Measurements from ENCODE around the gene QTRT2. TPM values are rescaled to one million over a fixed set of nuclear protein-coding genes. Genes with fewer than 3 reads are reported as not detected.

The QTRT2 gene
- total RNA-seq, 1 donor from 2014 or later, result 22.2 TPM

DNA sequence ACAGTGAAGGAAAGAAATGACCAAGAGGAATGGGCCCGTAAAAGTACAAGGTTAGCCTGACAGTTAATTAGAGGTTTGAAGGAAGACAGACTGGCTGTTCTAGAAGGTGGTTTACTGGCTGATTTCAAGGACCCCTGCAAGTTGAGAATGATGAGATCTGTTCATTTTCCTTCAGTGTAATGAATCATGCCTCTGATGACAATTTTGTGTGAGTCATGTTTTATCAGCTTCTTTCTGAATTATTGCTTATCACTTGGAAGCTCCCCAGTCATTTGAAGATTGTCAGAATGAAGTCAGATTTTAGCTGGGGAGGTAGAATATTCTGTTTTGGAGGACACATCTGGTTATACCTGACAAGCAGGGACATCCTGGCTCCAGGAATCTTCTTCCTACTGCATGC lies 71.7 kb downstream of the QTRT2 start:
- TF ChIP-seq CTCF (IDR thresholded peaks at IDR 0.05), result no peak
- no peaks in the 10 kb centered on the region for H3K4me1 ChIP-seq
- H3K27me3 ChIP-seq (ENCODE audit: low read depth), result no peaks in the 10 kb centered on the region
- no peaks in the 10 kb centered on the region for H3K36me3 ChIP-seq
- intact Hi-C loops (cut with DNase I), result no loop called here
- no peak overlapping the region for H3K4me3 ChIP-seq
- H3K9me3 ChIP-seq, result no peaks in the 10 kb centered on the region
- no peak for DNase-seq
- no peak overlapping the region for H3K27ac ChIP-seq
- no peak for ATAC-seq

- no peaks in the 10 kb centered on the region for H3K4me1 ChIP-seq
- no peaks in the 10 kb centered on the region for H3K9me3 ChIP-seq
- no peaks in the 10 kb centered on the region for H3K27me3 ChIP-seq (ENCODE audit: low read depth)
- H3K27ac ChIP-seq, result no peak overlapping the region
- no peaks in the 10 kb centered on the region for H3K36me3 ChIP-seq
- intact Hi-C loops (cut with DNase I), result no loop called here
- no peak for DNase-seq
- no peak for TF ChIP-seq CTCF (IDR thresholded peaks at IDR 0.05)
- H3K4me3 ChIP-seq, result no peak overlapping the region
- no peak for ATAC-seq
Measured at GRCh38 chr3:114128826-114129225, 72.3 kb downstream of the QTRT2 start.

DNA sequence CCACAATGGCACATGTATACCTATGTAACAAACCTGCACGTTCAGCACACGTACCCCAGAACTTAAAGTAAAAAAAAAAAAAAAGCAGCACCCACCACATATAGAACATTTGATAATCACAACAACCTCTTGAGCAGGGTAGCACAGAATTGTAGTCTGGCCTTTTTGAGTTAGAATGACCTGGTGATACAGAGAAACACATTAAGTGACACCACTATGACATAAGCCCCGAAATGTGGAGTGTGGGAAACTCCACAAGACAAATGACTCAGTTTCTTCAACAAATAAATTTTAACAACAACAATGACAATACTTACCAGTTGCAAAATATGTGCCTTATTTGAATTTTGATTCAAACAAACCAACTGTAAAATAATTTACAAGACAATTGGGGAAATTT lies 76.0 kb downstream of the QTRT2 start:
- Histone ChIP-seq H3K4me3 (no peak overlapping the region), H3K9me3 (no peaks in the 10 kb centered on the region), H3K27me3 (ENCODE audit: low read depth) (no peaks in the 10 kb centered on the region), H3K36me3 (no peaks in the 10 kb centered on the region), H3K4me1 (no peaks in the 10 kb centered on the region), H3K27ac (no peak overlapping the region)
- no peak for ATAC-seq
- no peak for DNase-seq
- intact Hi-C loops (cut with DNase I), result no loop called here
- TF ChIP-seq CTCF (IDR thresholded peaks at IDR 0.05), result no peak

GRCh38 chr3:114133947-114134346 lies 77.4 kb downstream of the QTRT2 start:
- no peak for ATAC-seq
- intact Hi-C loops (cut with DNase I), result no loop called here
- Histone ChIP-seq H3K4me3 (no peak overlapping the region), H3K9me3 (no peaks in the 10 kb centered on the region), H3K27ac (no peak overlapping the region), H3K36me3 (no peaks in the 10 kb centered on the region), H3K27me3 (ENCODE audit: low read depth) (no peaks in the 10 kb centered on the region), H3K4me1 (no peaks in the 10 kb centered on the region)
- no peak for DNase-seq
- no peak for TF ChIP-seq CTCF (IDR thresholded peaks at IDR 0.05)

Other genes starting within 250 kb of the QTRT2 start
- 9.2 TPM for gene GRAMD1C, start 217.9 kb upstream of the QTRT2 start, total RNA-seq
- gene ZDHHC23, start 108.7 kb upstream of the QTRT2 start, total RNA-seq, result 9.7 TPM
- 6.4 TPM for gene CCDC191, start 211 bp upstream of the QTRT2 start, total RNA-seq
- not detected for gene DRD3, start 122.3 kb downstream of the QTRT2 start, total RNA-seq
- gene ZNF80, start 180.8 kb downstream of the QTRT2 start, total RNA-seq, result not detected
- 1.7 TPM for gene TIGIT, start 237.3 kb downstream of the QTRT2 start, total RNA-seq

Data from lower lobe of right lung (tissue), 2 donors.